ENCODE measurements around the gene PGC.

The PGC gene

DNA sequence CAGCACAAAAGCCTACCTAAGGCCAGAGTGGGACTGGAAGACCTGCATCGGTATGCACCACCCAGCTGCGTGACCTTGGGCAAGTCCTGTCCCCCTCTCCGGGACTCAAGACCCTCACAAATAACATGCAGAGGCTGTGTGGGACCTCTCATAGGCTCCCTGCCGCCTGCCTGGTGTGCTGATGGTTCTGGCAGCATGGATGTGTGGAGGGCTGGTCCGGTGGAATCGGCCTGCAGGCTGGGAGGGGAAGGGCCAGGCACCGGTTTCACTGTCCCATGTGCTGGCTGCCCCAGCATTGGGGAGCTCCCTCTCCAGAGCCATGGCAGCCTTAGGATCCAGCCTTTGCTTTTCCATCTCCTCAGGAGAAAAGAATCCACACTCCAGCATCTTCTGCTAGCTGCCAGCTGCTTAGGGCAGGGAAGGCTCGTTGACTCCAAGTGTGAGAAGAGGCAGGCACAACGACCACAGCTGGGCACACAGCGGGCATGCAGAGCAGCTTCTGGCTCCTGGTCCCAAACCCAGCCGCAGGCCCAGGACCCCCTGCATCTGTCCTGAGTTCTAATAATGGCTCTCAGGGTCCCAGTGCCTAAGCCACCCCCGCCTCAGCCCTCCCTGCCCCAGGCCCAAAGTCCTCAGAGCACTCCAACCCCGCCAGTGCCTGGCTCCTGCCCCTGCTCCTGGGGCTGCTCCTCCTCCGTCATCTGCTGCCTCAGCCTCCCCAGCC lies 44.3 kb downstream of the PGC start:
- no peak for DNase-seq (ENCODE audit: low read depth)
- H3K4me3 ChIP-seq (ENCODE audit: low read depth, low read length) = no peak overlapping the region
- TF ChIP-seq, protein P1, sequence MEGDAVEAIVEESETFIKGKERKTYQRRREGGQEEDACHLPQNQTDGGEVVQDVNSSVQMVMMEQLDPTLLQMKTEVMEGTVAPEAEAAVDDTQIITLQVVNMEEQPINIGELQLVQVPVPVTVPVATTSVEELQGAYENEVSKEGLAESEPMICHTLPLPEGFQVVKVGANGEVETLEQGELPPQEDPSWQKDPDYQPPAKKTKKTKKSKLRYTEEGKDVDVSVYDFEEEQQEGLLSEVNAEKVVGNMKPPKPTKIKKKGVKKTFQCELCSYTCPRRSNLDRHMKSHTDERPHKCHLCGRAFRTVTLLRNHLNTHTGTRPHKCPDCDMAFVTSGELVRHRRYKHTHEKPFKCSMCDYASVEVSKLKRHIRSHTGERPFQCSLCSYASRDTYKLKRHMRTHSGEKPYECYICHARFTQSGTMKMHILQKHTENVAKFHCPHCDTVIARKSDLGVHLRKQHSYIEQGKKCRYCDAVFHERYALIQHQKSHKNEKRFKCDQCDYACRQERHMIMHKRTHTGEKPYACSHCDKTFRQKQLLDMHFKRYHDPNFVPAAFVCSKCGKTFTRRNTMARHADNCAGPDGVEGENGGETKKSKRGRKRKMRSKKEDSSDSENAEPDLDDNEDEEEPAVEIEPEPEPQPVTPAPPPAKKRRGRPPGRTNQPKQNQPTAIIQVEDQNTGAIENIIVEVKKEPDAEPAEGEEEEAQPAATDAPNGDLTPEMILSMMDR (IDR thresholded peaks at IDR 0.05; ENCODE audit: control insufficient read depth, extremely low read depth, insufficient read depth) = no peak

DNA sequence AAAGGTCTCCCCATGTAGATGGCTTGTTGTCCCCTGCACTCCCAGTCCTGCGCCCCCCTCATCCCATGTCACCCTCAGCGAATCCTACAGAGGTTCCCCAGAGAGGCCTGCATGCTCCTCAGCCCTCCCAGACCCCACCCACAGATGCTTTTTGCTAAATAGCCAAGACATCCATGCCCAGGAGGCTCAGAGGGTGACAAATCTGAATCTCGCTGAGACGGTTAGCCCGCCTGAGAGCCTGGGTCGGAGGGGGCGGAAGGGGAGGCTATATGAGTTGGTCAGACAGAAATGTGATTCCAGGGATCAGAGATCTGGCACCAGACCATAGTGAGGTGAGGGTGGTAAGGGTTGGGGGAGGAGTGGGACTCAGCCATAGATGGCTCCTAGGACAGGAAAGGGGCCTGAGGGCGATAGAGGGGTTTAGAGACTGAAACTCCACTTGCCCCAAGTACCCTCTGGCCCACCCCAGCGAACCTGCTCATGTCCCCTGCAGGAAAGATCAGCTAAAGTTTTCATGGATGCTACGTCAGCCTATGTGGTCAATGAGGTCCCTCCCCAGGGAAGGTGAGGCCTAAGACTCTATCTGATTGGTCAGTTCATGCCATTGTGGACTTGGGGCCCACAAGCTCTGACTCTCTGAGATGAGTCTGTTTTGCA lies 45.0 kb downstream of the PGC start:
- no peak for DNase-seq (ENCODE audit: low read depth)
- no peak overlapping the region for H3K4me3 ChIP-seq (ENCODE audit: low read depth, low read length)
- TF ChIP-seq, protein P1 (IDR thresholded peaks at IDR 0.05; ENCODE audit: control insufficient read depth, extremely low read depth, insufficient read depth) = no peak

DNA sequence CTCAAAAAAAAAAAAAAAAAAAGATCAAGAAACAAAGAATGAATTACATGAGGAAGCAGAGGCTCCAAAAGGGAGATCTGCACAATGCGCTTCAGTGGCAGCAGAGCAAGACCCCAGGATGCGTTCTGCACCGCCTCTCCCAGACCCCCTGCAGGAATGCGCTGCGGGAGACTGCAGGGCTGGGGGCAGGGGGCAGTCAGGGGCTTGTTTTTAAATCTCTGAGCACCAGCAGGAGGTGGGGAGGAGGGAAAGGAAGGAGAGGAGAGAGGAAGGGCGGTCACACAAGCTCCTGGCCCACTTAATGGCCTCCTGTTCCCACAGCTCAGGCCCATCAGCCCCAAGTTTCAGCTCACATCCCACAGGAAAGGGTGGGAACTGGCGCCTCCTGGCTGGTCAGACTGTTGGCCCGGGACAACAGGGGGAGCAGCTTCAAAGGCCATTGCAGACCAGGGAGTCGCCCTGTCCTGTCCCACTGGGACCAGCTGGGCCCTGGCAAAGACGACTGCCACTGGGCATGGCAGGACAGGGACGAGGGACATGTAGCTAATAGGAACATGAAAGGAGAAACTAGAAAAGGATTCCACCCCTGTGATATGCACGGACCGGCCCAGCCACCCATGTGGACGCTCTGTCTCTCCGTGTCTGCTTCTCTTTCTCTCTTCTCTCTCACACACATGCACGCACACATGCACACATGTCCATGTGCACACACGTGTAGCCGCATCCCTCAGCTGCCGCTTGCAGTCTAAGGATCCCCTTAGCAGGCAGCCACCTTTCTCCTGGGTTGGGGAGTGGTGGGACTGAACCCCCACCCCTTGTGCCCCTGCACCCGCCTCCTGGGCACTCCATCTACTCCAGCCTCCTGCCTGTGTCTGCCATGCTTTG lies 46.5 kb downstream of the PGC start:
- TF ChIP-seq, protein P1 (IDR thresholded peaks at IDR 0.05; ENCODE audit: control insufficient read depth, extremely low read depth, insufficient read depth) = no peak
- DNase-seq (ENCODE audit: low read depth) = no peak
- no peak overlapping the region for H3K4me3 ChIP-seq (ENCODE audit: low read depth, low read length)

DNA sequence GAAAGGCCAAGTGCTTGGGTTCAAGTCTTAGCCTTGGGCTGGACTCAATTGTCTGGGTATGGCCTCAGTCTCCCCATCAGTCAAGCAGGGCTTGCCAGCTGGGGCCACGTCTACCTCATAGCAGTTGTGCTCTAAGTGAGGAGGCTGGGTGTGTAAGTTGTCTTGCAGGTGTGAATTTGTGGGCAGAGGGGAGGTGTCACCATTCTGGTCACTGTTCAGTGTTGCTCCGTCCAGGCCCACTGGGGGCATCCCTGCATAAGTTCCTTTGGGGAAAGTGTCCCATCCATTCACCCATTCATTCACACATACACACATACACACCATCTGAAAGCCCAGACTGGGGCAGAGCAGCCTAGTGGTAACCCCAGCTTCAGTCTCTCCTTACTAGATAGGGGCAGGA lies 48.1 kb downstream of the PGC start:
- no peak for DNase-seq (ENCODE audit: low read depth)
- TF ChIP-seq, protein P1 (IDR thresholded peaks at IDR 0.05; ENCODE audit: control insufficient read depth, extremely low read depth, insufficient read depth) = no peak
- H3K4me3 ChIP-seq (ENCODE audit: low read depth, low read length) = no peak overlapping the region

DNA sequence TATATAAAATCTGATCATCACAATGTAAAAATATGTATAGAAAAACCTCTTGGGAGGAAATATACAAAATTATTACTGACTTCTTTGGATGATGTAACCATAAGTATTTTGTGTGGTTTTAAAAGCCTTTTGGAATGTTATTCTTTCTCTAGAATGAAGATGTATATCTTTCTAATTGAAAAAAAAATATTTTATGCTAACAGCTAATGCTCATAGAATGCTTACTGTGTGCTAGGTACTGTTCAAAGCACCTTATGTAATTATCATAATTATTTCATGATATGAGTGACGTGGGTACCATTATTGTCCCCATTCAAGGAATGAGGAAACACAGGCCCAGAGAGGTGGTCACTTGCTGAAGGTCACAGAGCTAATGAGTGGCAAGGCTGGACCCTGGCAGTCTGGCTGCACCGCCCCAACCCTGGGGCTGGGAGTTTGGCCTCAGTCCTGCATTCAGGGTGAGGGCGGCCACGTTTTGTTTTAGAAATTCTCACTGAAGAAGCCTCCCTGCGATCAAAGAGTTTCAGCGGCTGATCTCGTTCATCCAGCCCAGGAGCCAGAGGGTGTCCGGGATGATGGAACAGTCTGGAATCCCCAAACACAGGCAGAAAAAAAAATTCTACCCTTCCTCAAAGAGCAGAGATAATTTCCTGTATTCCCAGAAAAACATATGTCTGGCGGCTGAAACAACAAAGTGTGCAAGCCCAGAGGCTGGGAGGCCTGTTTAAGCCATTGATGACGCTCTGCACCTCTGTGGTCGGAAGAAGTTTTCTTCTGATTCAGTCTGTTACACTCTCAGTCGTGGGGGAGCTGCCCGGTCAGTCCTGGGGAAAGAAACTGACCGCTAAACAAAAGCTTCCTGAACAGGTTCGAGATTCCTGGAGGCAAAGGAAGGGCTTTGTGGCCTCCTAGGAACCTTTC lies 49.1 kb downstream of the PGC start:
- no peak for DNase-seq (ENCODE audit: low read depth)
- TF ChIP-seq, protein P1 (IDR thresholded peaks at IDR 0.05; ENCODE audit: control insufficient read depth, extremely low read depth, insufficient read depth) = no peak
- no peak overlapping the region for H3K4me3 ChIP-seq (ENCODE audit: low read depth, low read length)

- TF ChIP-seq, protein P1 (IDR thresholded peaks at IDR 0.05; ENCODE audit: control insufficient read depth, extremely low read depth, insufficient read depth) = no peak
- H3K4me3 ChIP-seq (ENCODE audit: low read depth, low read length) = no peak overlapping the region
- DNase-seq (ENCODE audit: low read depth) = no peak
These were observed 50.4 kb downstream of the PGC start for GRCh38 chr6:41696788-41697187.

All from LNCaP clone FGC (cell line).